Heart left ventricle (tissue), 16 donors: Measurements from ENCODE around the gene CBFA2T2. TPM values are rescaled to one million over a fixed set of nuclear protein-coding genes. Genes with fewer than 3 reads are reported as not detected.
"Not testable (repeated sequence)": the region's sequence is repeated elsewhere in the genome, so short reads cannot be mapped to it uniquely, and the experiment has no call there.

Experiments used
- ATAC-seq, 4 donors: fragments of 200-7000 bp; cut with Tn5 transposase; one replicate each; pipeline ENCODE4 v1.9.1; 2020 to 2022; ENCODE audit warnings: moderate library complexity in 4 of 4, mild to moderate bottlenecking in 3 of 4, moderate number of reproducible peaks in 1 of 4
- DNase-seq, 5 donors: peaks; one replicate each; pipeline ENCODE4 v3.0.0-alpha.2; 2020
- H3K27ac ChIP-seq, 12 donors: fragments of 200-600 bp; sonication (generic) in 4 of 12; one replicate each; pipeline versions ENCODE4 v1.5.0 to v1.8.0; 2016 to 2022; ENCODE audit warnings: mild to moderate bottlenecking in 2 of 12
- H3K27me3 ChIP-seq, 9 donors: fragments of 200-600 bp; sonication (generic) in 2 of 9; one replicate each; pipeline versions ENCODE4 v1.5.1 to v1.8.0; 2016 to 2022; ENCODE audit warnings: mild to moderate bottlenecking in 3 of 9
- H3K36me3 ChIP-seq, 9 donors: fragments of 200-600 bp; sonication (generic) in 2 of 9; one replicate each; pipeline versions ENCODE4 v1.5.0 to v1.8.0; 2018 to 2022; ENCODE audit warnings: mild to moderate bottlenecking in 2 of 9
- H3K4me1 ChIP-seq, 12 donors: fragments of 200-600 bp; sonication (generic) in 4 of 12; one replicate each; pipeline versions ENCODE4 v1.5.0 to v1.8.0; 2016 to 2022; ENCODE audit warnings: mild to moderate bottlenecking in 3 of 12
- H3K4me3 ChIP-seq, 12 donors: fragments of 200-600 bp; sonication (generic) in 4 of 12; one replicate each; pipeline versions ENCODE4 v1.5.0 to v1.8.0; 2017 to 2022; ENCODE audit warnings: mild to moderate bottlenecking in 9 of 12, moderate library complexity in 4 of 12
- H3K9me3 ChIP-seq, 12 donors: fragments of 200-600 bp; sonication (generic) in 4 of 12; one replicate each; pipeline versions ENCODE4 v1.5.0 to v1.8.0; 2016 to 2022; ENCODE audit warnings: mild to moderate bottlenecking in 1 of 12
- POLR2A ChIP-seq, 2 donors: fragments of 450-650 bp; IDR thresholded peaks; one replicate each; pipeline ENCODE4 v1.6.1; 2017; ENCODE audit warnings: antibody characterized with exemption in 2 of 2, mild to moderate bottlenecking in 2 of 2, moderate library complexity in 2 of 2
- WGBS, 4 donors: extraction: QIAGEN DNeasy Blood & Tissue Kit in 2 of 4; methylation state at CpG; one replicate each; pipeline versions ENCODE4 v1.1.5 to v1.1.7; 2013 to 2018; 5-methylcytosine and 5-hydroxymethylcytosine counted together
- intact Hi-C, 10 donors: fragments of 100-400 bp; cut with DNase I; formaldehyde crosslinking; loops; one replicate each; pipeline versions ENCODE4 v1.11.1 to v1.14.2; 2022
- polyA plus RNA-seq, 2 donors: library from polyadenylated mRNA; stranded (reverse); fragments of 200-250 nt; gene quantifications; one replicate each; pipeline ENCODE4 v1.2.3, GENCODE V29; 2013
- total RNA-seq, 9 donors: library from RNA; depleted of rRNA in 2 of 9; stranded (reverse); fragments of >200 nt in 2 of 9; fragmentation: NEBNext Ultra II Directional in 3 of 9; extraction: Animal tissue kit (Norgen Biotek cat#: 25700) in 3 of 9; gene quantifications; one replicate each; pipeline versions ENCODE4 v1.1.0 to v1.2.4, GENCODE V29; 2016 to 2023
- TF ChIP-seq, protein P1 (sequence below), 12 donors: fragments of 200-600 bp; sonication (generic) in 4 of 12; IDR thresholded peaks; one replicate each; pipeline versions ENCODE4 v1.5.0 to v1.8.0; 2018 to 2022; ENCODE audit warnings: antibody characterized with exemption in 12 of 12, mild to moderate bottlenecking in 5 of 12
- donor health status: ischemic (EF 13 %, LVEDD 7.1; RV severe dilation, severe dysfunction).
- donor health status: healthy with polysubstance abuse.
- donor health status: DM: no; HTN: yes; CAD: no.
- donor health status: DM: no; HTN: no; CAD: no.
- donor health status: ischemic (EF 25% LVEDD 6.9; RV normal size, moderate dysfunction).
- donor health status: ischemic (EF 25% LVEDD 5.7; RV mildly dilated, moderate dysfunction).
- donor health status: healthy.
- donor health status: DM: yes; HTN: yes; CAD: no.
- donor health status: ischemic (EF 35%, LVEDD 5.7; RV mildly dilated, moderate dysfunction).
- donor health status: nonischemic (EF 11% LVEDD 7.7; RV severe dilation, severe dysfunction).
- donor health status: DM: yes; HTN: yes; CAD: no.
- donor health status: PGD.
- donor health status: ischemic (EF 29% LVEDD 5.4; RV normal size, mild dysfunction).
- donor health status: nonischemic (EF 23%, LVEDD 6.1; RV moderate dilation, normal function).

Gene CBFA2T2
- total and polyA plus RNA-seq, 11 donors, result 4.6 to 15.0 (median 9.9) TPM

DNA sequence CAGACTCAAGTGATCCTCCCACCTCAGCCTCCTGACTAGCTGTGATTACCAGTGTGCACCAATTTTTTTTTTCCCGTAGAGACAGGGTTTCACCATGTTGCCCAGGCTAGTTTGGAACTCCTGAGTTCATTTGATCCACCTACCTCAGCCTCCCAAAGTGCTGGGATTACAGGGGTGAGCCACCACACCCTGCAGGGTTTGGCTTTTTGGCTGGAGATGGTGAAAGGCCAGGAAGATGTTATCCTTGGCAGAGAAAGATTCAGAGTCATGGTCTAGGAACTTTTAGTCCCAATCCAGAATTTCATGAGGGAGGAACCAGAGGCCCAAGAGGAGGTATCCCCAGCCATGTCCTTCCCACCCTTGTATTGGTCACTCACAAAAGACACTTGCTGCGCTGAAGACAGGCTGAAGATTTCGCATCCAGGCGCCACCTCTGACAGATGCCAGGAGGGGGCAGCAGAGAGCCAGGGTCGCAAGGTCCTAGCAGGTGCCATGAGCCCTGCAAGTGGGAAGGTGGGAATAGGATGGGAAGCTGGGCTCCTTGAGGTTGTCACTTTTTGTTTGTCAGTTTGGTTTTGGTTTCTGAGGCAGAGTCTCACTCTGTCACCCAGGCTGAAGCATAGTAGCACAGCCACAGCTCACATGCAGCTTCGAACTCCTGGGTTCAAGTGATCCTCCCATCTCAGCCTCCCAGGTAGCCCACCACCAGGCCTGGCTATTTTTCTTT, 32.8 kb upstream of the CBFA2T2 start:
- peak; percentile 70 to 96 (median 95) for ATAC-seq
- TF ChIP-seq, protein P1, sequence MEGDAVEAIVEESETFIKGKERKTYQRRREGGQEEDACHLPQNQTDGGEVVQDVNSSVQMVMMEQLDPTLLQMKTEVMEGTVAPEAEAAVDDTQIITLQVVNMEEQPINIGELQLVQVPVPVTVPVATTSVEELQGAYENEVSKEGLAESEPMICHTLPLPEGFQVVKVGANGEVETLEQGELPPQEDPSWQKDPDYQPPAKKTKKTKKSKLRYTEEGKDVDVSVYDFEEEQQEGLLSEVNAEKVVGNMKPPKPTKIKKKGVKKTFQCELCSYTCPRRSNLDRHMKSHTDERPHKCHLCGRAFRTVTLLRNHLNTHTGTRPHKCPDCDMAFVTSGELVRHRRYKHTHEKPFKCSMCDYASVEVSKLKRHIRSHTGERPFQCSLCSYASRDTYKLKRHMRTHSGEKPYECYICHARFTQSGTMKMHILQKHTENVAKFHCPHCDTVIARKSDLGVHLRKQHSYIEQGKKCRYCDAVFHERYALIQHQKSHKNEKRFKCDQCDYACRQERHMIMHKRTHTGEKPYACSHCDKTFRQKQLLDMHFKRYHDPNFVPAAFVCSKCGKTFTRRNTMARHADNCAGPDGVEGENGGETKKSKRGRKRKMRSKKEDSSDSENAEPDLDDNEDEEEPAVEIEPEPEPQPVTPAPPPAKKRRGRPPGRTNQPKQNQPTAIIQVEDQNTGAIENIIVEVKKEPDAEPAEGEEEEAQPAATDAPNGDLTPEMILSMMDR (IDR thresholded peaks at IDR 0.05), result peak; percentile 88 to 96 (median 94)
- DNase-seq, result peak; percentile 75 to 89 (median 84)
- 19 to 22% (median 20%) methylated on average over 5 of the region's 6 CpGs for WGBS, 4 donors
- not testable (repeated sequence) for H3K27ac ChIP-seq, H3K4me1 ChIP-seq, H3K27me3 ChIP-seq, H3K4me3 ChIP-seq, H3K36me3 ChIP-seq, H3K9me3 ChIP-seq
- intact Hi-C loops, result loop anchor here in 8 of 10 donors (2.0 to 5.0 kb wide), 5 partner anchors 195 to 275 kb away; partner anchors contain the start of genes ACTL10 (in 3 of the 8) and ZNF341 (in 2 of the 8)

DNA sequence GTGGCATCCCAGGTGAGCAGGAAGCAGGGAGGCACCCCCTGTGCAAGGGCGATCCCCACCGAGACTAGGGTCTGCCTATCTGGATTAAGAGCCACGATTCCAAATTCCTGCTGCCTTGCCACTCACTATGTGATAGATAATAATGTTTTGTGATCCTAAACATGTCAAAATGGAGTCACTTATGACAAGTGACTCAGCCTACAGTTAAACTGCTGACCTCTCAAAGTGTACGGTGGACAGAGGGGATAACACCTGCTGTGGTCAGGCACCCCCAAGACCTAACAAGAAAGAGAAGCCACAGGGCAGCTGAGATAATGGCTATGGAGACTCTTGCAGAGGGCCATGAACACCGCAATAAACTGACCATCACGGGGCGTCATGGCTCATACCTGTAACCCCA, 30.3 kb upstream of the CBFA2T2 start:
- ATAC-seq, result no peak
- no peak overlapping the region for H3K27ac ChIP-seq
- no peak for TF ChIP-seq POLR2A (IDR thresholded peaks at IDR 0.05)
- TF ChIP-seq, protein P1 (IDR thresholded peaks at IDR 0.05), result no peak
- DNase-seq, result no peak
- peaks cover 0 to 16% (median 3%) of the 10 kb centered on the region in 12 donors for H3K4me1 ChIP-seq
- 76 to 84% (median 83%) methylated on average over 7 of the region's 7 CpGs for WGBS, 4 donors
- H3K9me3 ChIP-seq, result no peaks in the 10 kb centered on the region
- H3K36me3 ChIP-seq, result no peaks in the 10 kb centered on the region
- H3K27me3 ChIP-seq, result no peaks in the 10 kb centered on the region
- no peak overlapping the region for H3K4me3 ChIP-seq
- intact Hi-C loops, result loop anchor here in 6 of 10 donors (5.0 kb wide), 3 partner anchors 193 to 273 kb away; partner anchors contain the start of genes ACTL10 (in 3 of the 6) and ZNF341 (in 2 of the 6)

DNA sequence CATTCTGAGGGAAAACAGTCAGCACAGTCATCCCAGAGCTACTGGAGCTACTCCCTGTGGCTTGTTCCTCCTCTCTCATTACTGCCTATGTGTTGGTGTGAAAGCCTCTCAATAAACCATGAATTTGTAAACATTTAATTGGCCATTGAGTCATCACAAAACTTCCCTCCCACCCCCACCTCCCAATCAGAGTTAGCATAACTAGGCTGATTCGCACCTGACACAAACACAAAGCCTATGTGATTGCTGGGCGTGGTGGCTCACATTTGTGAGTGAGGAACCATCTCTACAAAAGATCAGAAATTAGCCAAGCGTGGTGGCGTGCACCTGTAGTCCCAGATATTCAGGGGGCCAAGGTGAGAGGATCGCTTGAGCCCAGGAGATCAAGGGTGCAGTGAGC, 29.2 kb upstream of the CBFA2T2 start:
- peaks cover 0 to 16% (median 3%) of the 10 kb centered on the region in 12 donors for H3K4me1 ChIP-seq
- no peaks in the 10 kb centered on the region for H3K27me3 ChIP-seq
- no peak overlapping the region for H3K27ac ChIP-seq
- H3K36me3 ChIP-seq, result no peaks in the 10 kb centered on the region
- DNase-seq (no peak), ATAC-seq (no peak)
- H3K9me3 ChIP-seq, result no peaks in the 10 kb centered on the region
- no peak for TF ChIP-seq POLR2A (IDR thresholded peaks at IDR 0.05)
- TF ChIP-seq, protein P1 (IDR thresholded peaks at IDR 0.05), result no peak
- no peak overlapping the region for H3K4me3 ChIP-seq
- 91 to 98% (median 96%) methylated on average over 5 of the region's 5 CpGs for WGBS, 4 donors
- intact Hi-C loops, result loop anchor here in 4 of 10 donors (5.0 kb wide), 2 partner anchors 192 to 207 kb away; partner anchors contain the start of gene ACTL10 (in 1 of the 4)

DNA sequence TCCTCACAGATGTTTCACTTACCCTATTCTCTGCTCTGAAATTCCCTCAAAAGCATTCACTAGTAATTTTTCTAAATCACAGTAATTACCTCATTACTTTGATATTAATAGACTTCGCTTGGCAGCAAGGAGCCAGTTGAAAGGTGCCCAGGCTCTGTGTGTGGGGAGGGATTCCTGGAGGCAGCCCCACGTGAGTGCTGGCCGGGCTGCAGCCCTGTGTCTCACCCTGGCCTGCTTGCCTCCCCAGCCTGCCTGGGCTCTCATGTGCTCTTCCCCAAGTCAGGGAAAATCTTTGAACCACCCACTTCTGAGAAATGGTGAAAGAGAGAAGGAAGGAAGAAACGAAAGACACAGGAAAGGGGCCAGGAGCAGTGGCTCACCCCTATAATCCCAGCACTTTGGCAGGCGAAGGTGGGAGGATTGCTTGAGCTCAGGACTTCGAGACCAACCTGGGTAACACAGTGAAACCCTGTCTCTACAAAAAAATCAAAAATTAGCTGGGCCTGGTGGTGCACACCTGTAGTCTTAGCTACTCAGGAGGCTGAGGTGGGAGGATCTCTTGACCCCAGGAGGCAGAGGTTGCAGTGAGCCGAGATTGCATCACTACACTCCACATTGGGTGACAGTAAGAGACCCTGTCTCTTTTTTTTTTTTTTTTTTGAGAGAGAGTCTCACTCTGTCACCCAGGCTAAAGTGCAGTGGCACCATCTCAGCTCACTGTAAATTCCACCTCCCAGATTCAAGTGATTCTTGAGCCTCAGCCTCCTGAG, 26.4 kb upstream of the CBFA2T2 start:
- peaks cover 0 to 16% (median 3%) of the 10 kb centered on the region in 12 donors for H3K4me1 ChIP-seq
- DNase-seq (peak in 4 of 5 donors; percentile 33 to 62 (median 48)), ATAC-seq (peak; percentile 83 to 97 (median 92))
- no peak overlapping the region for H3K4me3 ChIP-seq
- H3K27ac ChIP-seq, result peak overlapping the region in 7 of 12 donors; percentile 30 to 90 (median 69)
- 70 to 73% (median 71%) methylated on average over 7 of the region's 7 CpGs for WGBS, 4 donors
- H3K36me3 ChIP-seq, result no peaks in the 10 kb centered on the region
- no peaks in the 10 kb centered on the region for H3K27me3 ChIP-seq
- TF ChIP-seq POLR2A (IDR thresholded peaks at IDR 0.05), result no peak
- TF ChIP-seq, protein P1 (IDR thresholded peaks at IDR 0.05), result no peak
- intact Hi-C loops, result loop anchor here in 4 of 10 donors (5.0 kb wide), 2 partner anchors 189 to 204 kb away; partner anchors contain the start of gene ACTL10 (in 1 of the 4)
- no peaks in the 10 kb centered on the region for H3K9me3 ChIP-seq

DNA sequence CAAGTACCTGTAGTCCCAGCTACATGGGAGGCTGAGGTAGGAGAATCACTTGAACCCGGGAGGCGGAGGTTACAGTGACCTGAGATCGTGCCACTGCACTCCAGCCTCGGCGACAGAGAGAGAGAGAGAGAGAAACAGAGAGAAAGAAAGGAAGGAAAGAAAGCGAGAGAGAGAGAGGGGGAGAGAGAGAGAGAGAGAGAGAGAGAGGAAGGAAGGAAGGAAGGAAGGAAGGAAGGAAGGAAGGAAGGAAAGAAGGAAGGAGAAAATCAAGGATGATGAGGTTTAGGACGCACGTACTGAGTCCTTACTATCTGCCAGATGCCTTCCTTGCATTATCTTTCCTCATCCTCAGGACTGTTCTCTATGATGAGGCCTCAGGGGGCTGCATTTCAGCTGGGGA, 25.1 kb upstream of the CBFA2T2 start:
- not testable (repeated sequence) for DNase-seq, H3K4me3 ChIP-seq, H3K36me3 ChIP-seq, H3K9me3 ChIP-seq, H3K27ac ChIP-seq, H3K27me3 ChIP-seq, ATAC-seq
- WGBS, 4 donors, result 83 to 92% (median 87%) methylated on average over 8 of the region's 8 CpGs
- peaks cover 0 to 16% (median 3%) of the 10 kb centered on the region in 12 donors for H3K4me1 ChIP-seq
- intact Hi-C loops, result loop anchor here in 4 of 10 donors (5.0 kb wide), 2 partner anchors 188 to 203 kb away; partner anchors contain the start of gene ACTL10 (in 1 of the 4)
